MM.1S (cell line): ENCODE results near the gene AKAP9.

ENCODE experiments used
- DNase-seq: peaks from one replicate; pipeline ENCODE4 v3.0.0-alpha.2; 2015
- H2AFZ ChIP-seq: fragments of 300-600 bp; sonication (generic); 2 replicates; pipeline ENCODE4 v1.6.0; 2016; ENCODE audit warnings: antibody characterized with exemption, low read length
- H3F3A ChIP-seq: fragments of 300-600 bp; sonication (generic); 2 replicates; pipeline ENCODE4 v1.6.1; 2016; ENCODE audit warnings: mild to moderate bottlenecking, antibody characterized with exemption, low read length, moderate library complexity, mixed read lengths; ENCODE audit not compliant: insufficient read depth
- H3K27ac ChIP-seq: fragments of 300-600 bp; sonication (generic); 2 replicates; pipeline ENCODE4 v1.5.1; 2016; ENCODE audit warnings: mild to moderate bottlenecking, low read length
- H3K27me3 ChIP-seq: fragments of 300-600 bp; sonication (generic); replicated peaks from 2 replicates; pipeline ENCODE4 v1.6.0; 2016; ENCODE audit warnings: low read length; ENCODE audit not compliant: insufficient read depth
- H3K36me3 ChIP-seq: fragments of 300-600 bp; sonication (generic); replicated peaks from 2 replicates; pipeline ENCODE4 v1.6.1; 2016; ENCODE audit warnings: mild to moderate bottlenecking, low read length, mixed read lengths; ENCODE audit not compliant: insufficient read depth
- H3K4me1 ChIP-seq: fragments of 300-600 bp; sonication (generic); 2 replicates; pipeline ENCODE4 v1.6.1; 2016; ENCODE audit warnings: low read length, mixed read lengths
- H3K4me2 ChIP-seq: fragments of 300-600 bp; sonication (generic); 2 replicates; pipeline ENCODE4 v1.6.0; 2016; ENCODE audit warnings: low read depth, low read length
- H3K4me3 ChIP-seq: fragments of 300-600 bp; sonication (generic); 2 replicates; pipeline ENCODE4 v1.5.1; 2016; ENCODE audit warnings: low read length, mixed read lengths
- H3K79me2 ChIP-seq: fragments of 300-600 bp; sonication (generic); 2 replicates; pipeline ENCODE4 v1.6.1; 2016; ENCODE audit warnings: mixed run types, low read length, mixed read lengths
- H3K9ac ChIP-seq: fragments of 300-600 bp; sonication (generic); 2 replicates; pipeline ENCODE4 v1.6.1; 2016; ENCODE audit warnings: low read length, mixed read lengths
- H3K9me2 ChIP-seq: fragments of 300-600 bp; sonication (generic); replicated peaks from 2 replicates; pipeline ENCODE4 v1.6.1; 2016; ENCODE audit warnings: mild to moderate bottlenecking, low read length, mixed read lengths; ENCODE audit not compliant: insufficient read depth
- H3K9me3 ChIP-seq: fragments of 300-600 bp; sonication (generic); replicated peaks from 2 replicates; pipeline ENCODE4 v1.6.1; 2016; ENCODE audit warnings: mild to moderate bottlenecking, low read length, mixed read lengths; ENCODE audit not compliant: insufficient read depth
- H4K20me1 ChIP-seq: fragments of 300-600 bp; sonication (generic); 2 replicates; pipeline ENCODE4 v1.6.1; 2016; ENCODE audit warnings: mild to moderate bottlenecking, low read length, moderate library complexity, mixed read lengths; ENCODE audit not compliant: insufficient read depth
- CTCF ChIP-seq: fragments of 300-600 bp; sonication (generic); IDR thresholded peaks from 2 replicates; pipeline ENCODE4 v1.5.1; 2016; ENCODE audit warnings: antibody characterized with exemption, low read length, mixed read lengths
- EZH2 ChIP-seq: fragments of 300-600 bp; sonication (generic); optimal IDR thresholded peaks from 2 replicates; pipeline ENCODE3; 2017; ENCODE audit warnings: low read depth, mild to moderate bottlenecking, antibody characterized with exemption, low read length, mixed read lengths
- EZH2phosphoT487 ChIP-seq: fragments of 300-600 bp; sonication (generic); IDR thresholded peaks from 2 replicates; pipeline ENCODE4 v1.6.1; 2018; ENCODE audit warnings: antibody characterized with exemption, low read length

AKAP9 gene

GRCh38 chr7:92071032-92071431 is 130.4 kb downstream of the AKAP9 start:
- Histone ChIP-seq H3K9ac (no peak overlapping the region), H3K9me3 (no peaks in the 10 kb centered on the region), H2AFZ (no peak overlapping the region), H3K79me2 (no peaks in the 10 kb centered on the region), H3K9me2 (no peaks in the 10 kb centered on the region), H4K20me1 (no peaks in the 10 kb centered on the region), H3K4me3 (no peak overlapping the region), H3K4me1 (peaks cover 9% of the 10 kb centered on the region; the same call in 1 of the 2 replicates), H3K27me3 (no peaks in the 10 kb centered on the region), H3F3A (peaks cover 6% of the 10 kb centered on the region; the same call in 1 of the 2 replicates), H3K4me2 (no peak overlapping the region), H3K36me3 (no peaks in the 10 kb centered on the region; the same call in 1 of the 2 replicates), H3K27ac (no peak overlapping the region)
- no peak for DNase-seq
- TF ChIP-seq CTCF (no peak), EZH2 (no peak)

- no peaks in the 10 kb centered on the region for H3K27me3 ChIP-seq
- no peaks in the 10 kb centered on the region for H3K79me2 ChIP-seq
- no peak for DNase-seq
- no peaks in the 10 kb centered on the region for H3K9me2 ChIP-seq
- TF ChIP-seq EZH2 = no peak
- no peak for TF ChIP-seq EZH2phosphoT487
- TF ChIP-seq CTCF = no peak
- no peaks in the 10 kb centered on the region for H4K20me1 ChIP-seq
- no peak overlapping the region for H2AFZ ChIP-seq
- H3K36me3 ChIP-seq = no peaks in the 10 kb centered on the region; the same call in 1 of the 2 replicates
- H3F3A ChIP-seq = peaks cover 6% of the 10 kb centered on the region; the same call in 1 of the 2 replicates
- H3K9ac ChIP-seq = no peak overlapping the region
- no peak overlapping the region for H3K27ac ChIP-seq
- H3K4me1 ChIP-seq = peaks cover 9% of the 10 kb centered on the region; the same call in 1 of the 2 replicates
- no peak overlapping the region for H3K4me2 ChIP-seq
- no peak overlapping the region for H3K4me3 ChIP-seq
- no peaks in the 10 kb centered on the region for H3K9me3 ChIP-seq
Observed at GRCh38 chr7:92072121-92072520, 131.5 kb downstream of the AKAP9 start.

- Histone ChIP-seq H3K79me2 (no peaks in the 10 kb centered on the region), H3K4me3 (no peak overlapping the region), H3K36me3 (peaks cover 3% of the 10 kb centered on the region; the same call in 1 of the 2 replicates), H3F3A (peaks cover 6% of the 10 kb centered on the region; the same call in 1 of the 2 replicates), H3K4me2 (no peak overlapping the region), H3K27ac (no peak overlapping the region), H3K4me1 (peaks cover 9% of the 10 kb centered on the region; the same call in 1 of the 2 replicates), H3K9me2 (no peaks in the 10 kb centered on the region), H2AFZ (no peak overlapping the region), H3K27me3 (no peaks in the 10 kb centered on the region), H3K9me3 (no peaks in the 10 kb centered on the region), H4K20me1 (no peaks in the 10 kb centered on the region), H3K9ac (no peak overlapping the region)
- DNase-seq = no peak
- TF ChIP-seq CTCF (no peak), EZH2 (no peak), EZH2phosphoT487 (no peak)
Observed at GRCh38 chr7:92072708-92073107, 132.0 kb downstream of the AKAP9 start.
